Activated CD4-positive, alpha-beta memory T cell treated with anti-CD3 and anti-CD28 coated beads for 36 hours (primary cell): ENCODE results near the gene CDKL1. TPM values are rescaled to one million over a fixed set of nuclear protein-coding genes. Genes with fewer than 3 reads are reported as not detected.

Experiments used
- CTCF ChIA-PET: fragments of 350-600 bp; sonication (Branson Sonifier 250); formaldehyde crosslinking; loops from one replicate; lab custom pipeline; 2021; ENCODE audit warnings: antibody characterized with exemption, inconsistent platforms; lab: Charles Lee
- POLR2A ChIA-PET: fragments of 350-600 bp; sonication (Branson Sonifier 250); formaldehyde crosslinking; loops from one replicate; lab custom pipeline; 2021; ENCODE audit warnings: antibody characterized with exemption; lab: Charles Lee
- DNase-seq: peaks from one replicate; pipeline ENCODE4 v3.0.0-alpha.2; 2020
- H3K27ac Mint-ChIP-seq: one replicate; pipeline ENCODE4 v1.8.0; 2021; ENCODE audit warnings: mixed read lengths
- H3K27me3 Mint-ChIP-seq: one replicate; pipeline ENCODE4 v1.8.0; 2021; ENCODE audit warnings: mixed read lengths
- H3K36me3 Mint-ChIP-seq: one replicate; pipeline ENCODE4 v1.8.0; 2021; ENCODE audit warnings: mixed read lengths
- H3K4me1 Mint-ChIP-seq: one replicate; pipeline ENCODE4 v1.8.0; 2021; ENCODE audit warnings: low read depth, mixed read lengths
- H3K4me3 Mint-ChIP-seq: one replicate; pipeline ENCODE4 v1.8.0; 2021; ENCODE audit warnings: mild to moderate bottlenecking, mixed read lengths
- H3K9me3 Mint-ChIP-seq: one replicate; pipeline ENCODE4 v1.8.0; 2021; ENCODE audit warnings: mixed read lengths
- intact Hi-C: fragments of 100-400 bp; cut with micrococcal nuclease; formaldehyde crosslinking; loops from one replicate; pipeline ENCODE4 v1.15.1; 2023
- total RNA-seq, 2 experiments: library from RNA; stranded (reverse); gene quantifications; one replicate each; pipeline ENCODE4 v1.2.3, GENCODE V29; 2021

CDKL1 gene
- total RNA-seq, 2 experiments from 2014 or later, result 2.4 to 3.4 TPM

- Mint-ChIP-seq H3K4me1 (peaks cover 4% of the 10 kb centered on the region), H3K27me3 (no peaks in the 10 kb centered on the region), H3K27ac (no peak overlapping the region), H3K36me3 (no peaks in the 10 kb centered on the region), H3K9me3 (peaks cover 14% of the 10 kb centered on the region), H3K4me3 (no peak overlapping the region)
- POLR2A ChIA-PET, result no interaction called here
- CTCF ChIA-PET, result interaction anchor here (1.2 kb wide), 1 partner anchor 82 kb away, joined by 3 read pairs; no protein-coding TSS in a partner anchor
- DNase-seq, result no peak
- intact Hi-C loops, result no loop called here
These were observed 6.3 kb upstream of the CDKL1 start for GRCh38 chr14:50402965-50403364.

GRCh38 chr14:50400461-50400860 lies 3.8 kb upstream of the CDKL1 start:
- H3K27ac Mint-ChIP-seq, result no peak overlapping the region
- peaks cover 4% of the 10 kb centered on the region for H3K27me3 Mint-ChIP-seq
- peaks cover 2% of the 10 kb centered on the region for H3K36me3 Mint-ChIP-seq
- DNase-seq, result no peak
- ChIA-PET CTCF (no interaction called here), POLR2A (interaction anchor here (0.5 kb wide), 1 partner anchor 355 kb away, joined by 7 read pairs; no protein-coding TSS in a partner anchor)
- H3K9me3 Mint-ChIP-seq, result peaks cover 3% of the 10 kb centered on the region
- peaks cover 11% of the 10 kb centered on the region for H3K4me1 Mint-ChIP-seq
- intact Hi-C loops, result no loop called here
- no peak overlapping the region for H3K4me3 Mint-ChIP-seq

GRCh38 chr14:50399251-50400032 lies 2.8 kb upstream of the CDKL1 start:
- H3K27me3 Mint-ChIP-seq, result peaks cover 4% of the 10 kb centered on the region
- no peak overlapping the region for H3K27ac Mint-ChIP-seq
- intact Hi-C loops, result loop anchor here (5.0 kb wide), 1 partner anchor 133 kb away; the partner anchor contains the start of gene MAP4K5
- H3K4me3 Mint-ChIP-seq, result no peak overlapping the region
- no peaks in the 10 kb centered on the region for H3K9me3 Mint-ChIP-seq
- H3K36me3 Mint-ChIP-seq, result peaks cover 2% of the 10 kb centered on the region
- ChIA-PET CTCF (interaction anchor here (0.6 to 1.1 kb wide), 2 partner anchors 33 to 75 kb away, joined by 3 read pairs; no protein-coding TSS in a partner anchor), POLR2A (no interaction called here)
- peaks cover 11% of the 10 kb centered on the region for H3K4me1 Mint-ChIP-seq
- DNase-seq, result no peak

- peaks cover 2% of the 10 kb centered on the region for H3K36me3 Mint-ChIP-seq
- peaks cover 4% of the 10 kb centered on the region for H3K27me3 Mint-ChIP-seq
- intact Hi-C loops, result loop anchor here (5.0 kb wide), 1 partner anchor 134 kb away; the partner anchor contains the start of gene MAP4K5
- POLR2A ChIA-PET, result no interaction called here
- CTCF ChIA-PET, result interaction anchor here (0.6 to 1.3 kb wide), 3 partner anchors 32 to 77 kb away, joined by 3 to 4 read pairs (median 3); no protein-coding TSS in a partner anchor
- DNase-seq, result no peak
- H3K4me3 Mint-ChIP-seq, result no peak overlapping the region
- peaks cover 11% of the 10 kb centered on the region for H3K4me1 Mint-ChIP-seq
- no peaks in the 10 kb centered on the region for H3K9me3 Mint-ChIP-seq
- H3K27ac Mint-ChIP-seq, result no peak overlapping the region
These were observed 1.5 kb upstream of the CDKL1 start for GRCh38 chr14:50398189-50398580.

- ChIA-PET CTCF (interaction anchor here (0.6 to 1.5 kb wide), 6 partner anchors 12 to 80 kb away, joined by 3 to 15 read pairs (median 4); no protein-coding TSS in a partner anchor), POLR2A (interaction anchor here (0.6 kb wide), 1 partner anchor 20 kb away, joined by 3 read pairs; no protein-coding TSS in a partner anchor)
- Mint-ChIP-seq H3K36me3 (peaks cover 2% of the 10 kb centered on the region), H3K9me3 (no peaks in the 10 kb centered on the region), H3K4me1 (peaks cover 11% of the 10 kb centered on the region), H3K4me3 (peak overlapping the region; percentile 57), H3K27ac (no peak overlapping the region), H3K27me3 (peaks cover 4% of the 10 kb centered on the region)
- DNase-seq, result no peak
- intact Hi-C loops, result loop anchor here (1.0 to 5.0 kb wide), 4 partner anchors 35 to 135 kb away; partner anchors contain the start of genes DMAC2L, L2HGDH and MAP4K5
These were observed 908 bp upstream of the CDKL1 start for GRCh38 chr14:50397390-50398188.

GRCh38 chr14:50395448-50395847 lies 1.2 kb downstream of the CDKL1 start:
- H3K36me3 Mint-ChIP-seq, result peaks cover 2% of the 10 kb centered on the region
- peaks cover 11% of the 10 kb centered on the region for H3K4me1 Mint-ChIP-seq
- H3K9me3 Mint-ChIP-seq, result no peaks in the 10 kb centered on the region
- ChIA-PET POLR2A (no interaction called here), CTCF (interaction anchor here (1.0 kb wide), 1 partner anchor 65 kb away, joined by 3 read pairs; no protein-coding TSS in a partner anchor)
- peaks cover 4% of the 10 kb centered on the region for H3K27me3 Mint-ChIP-seq
- DNase-seq, result no peak
- H3K4me3 Mint-ChIP-seq, result peak overlapping the region; percentile 82
- no peak overlapping the region for H3K27ac Mint-ChIP-seq
- intact Hi-C loops, result loop anchor here (5.0 kb wide), 1 partner anchor 137 kb away; the partner anchor contains the start of gene MAP4K5

- Mint-ChIP-seq H3K4me3 (no peak overlapping the region), H3K27me3 (peaks cover 4% of the 10 kb centered on the region), H3K36me3 (peaks cover 2% of the 10 kb centered on the region), H3K27ac (no peak overlapping the region), H3K9me3 (no peaks in the 10 kb centered on the region), H3K4me1 (peaks cover 11% of the 10 kb centered on the region)
- POLR2A ChIA-PET, result interaction anchor here (1.2 kb wide), 1 partner anchor 16 kb away, joined by 4 read pairs; no protein-coding TSS in a partner anchor
- intact Hi-C loops, result loop anchor here (5.0 kb wide), 1 partner anchor 138 kb away; the partner anchor contains the start of gene MAP4K5
- CTCF ChIA-PET, result interaction anchor here (1.0 to 1.2 kb wide), 2 partner anchors 65 to 73 kb away, joined by 3 to 4 read pairs; no protein-coding TSS in a partner anchor
- DNase-seq, result no peak
These were observed 2.0 kb downstream of the CDKL1 start for GRCh38 chr14:50394713-50395112.

- CTCF ChIA-PET, result no interaction called here
- POLR2A ChIA-PET, result no interaction called here
- intact Hi-C loops, result no loop called here
These were observed 6.8 kb downstream of the CDKL1 start for GRCh38 chr14:50389668-50390441.

GRCh38 chr14:50388256-50388931 lies 8.3 kb downstream of the CDKL1 start:
- no peaks in the 10 kb centered on the region for H3K36me3 Mint-ChIP-seq
- intact Hi-C loops, result no loop called here
- H3K4me3 Mint-ChIP-seq, result no peak overlapping the region
- H3K4me1 Mint-ChIP-seq, result no peaks in the 10 kb centered on the region
- H3K27ac Mint-ChIP-seq, result no peak overlapping the region
- CTCF ChIA-PET, result no interaction called here
- POLR2A ChIA-PET, result no interaction called here
- H3K9me3 Mint-ChIP-seq, result no peaks in the 10 kb centered on the region
- no peaks in the 10 kb centered on the region for H3K27me3 Mint-ChIP-seq
- DNase-seq, result no peak

More at GRCh38 chr14:50389668-50390441, 6.8 kb downstream of the CDKL1 start:
- H3K36me3 Mint-ChIP-seq, result no peaks in the 10 kb centered on the region
- no peaks in the 10 kb centered on the region for H3K9me3 Mint-ChIP-seq
- no peak for DNase-seq
- no peaks in the 10 kb centered on the region for H3K27me3 Mint-ChIP-seq
- no peak overlapping the region for H3K27ac Mint-ChIP-seq
- H3K4me3 Mint-ChIP-seq, result no peak overlapping the region
- H3K4me1 Mint-ChIP-seq, result no peaks in the 10 kb centered on the region

- no peak overlapping the region for H3K27ac Mint-ChIP-seq
- no peaks in the 10 kb centered on the region for H3K36me3 Mint-ChIP-seq
- ChIA-PET CTCF (no interaction called here), POLR2A (no interaction called here)
- no peaks in the 10 kb centered on the region for H3K9me3 Mint-ChIP-seq
- intact Hi-C loops, result no loop called here
- H3K4me3 Mint-ChIP-seq, result no peak overlapping the region
- no peaks in the 10 kb centered on the region for H3K4me1 Mint-ChIP-seq
- DNase-seq, result no peak
- H3K27me3 Mint-ChIP-seq, result no peaks in the 10 kb centered on the region
These were observed 9.1 kb downstream of the CDKL1 start for GRCh38 chr14:50387548-50387947.
